ENCODE results near the gene FHL3. TPM values are rescaled to one million over a fixed set of nuclear protein-coding genes. Genes with fewer than 3 reads are reported as not detected.

Gene FHL3
- total and polyA plus RNA-seq, 2 donors (not counting 3 experiments of a cell fraction or from before 2014, with no cell fraction given), result 26.1 to 58.7 TPM

GRCh38 chr1:37948166-37948565 is 57.1 kb downstream of the FHL3 start:
- H3K9me1 ChIP-seq (replicated peaks; ENCODE audit: control insufficient read depth, extremely low read depth, insufficient read depth, low read length), result no peaks in the 10 kb centered on the region
- intact Hi-C loops (cut with micrococcal nuclease), result loop anchor here (5.0 kb wide), 1 partner anchor 56 kb away; no protein-coding TSS in a partner anchor
- no peaks in the 10 kb centered on the region for H3K9me3 ChIP-seq (replicated peaks; ENCODE audit: control insufficient read depth, insufficient read depth, low read length)
- no peaks in the 10 kb centered on the region for H3K79me2 ChIP-seq (ENCODE audit: control insufficient read depth, insufficient read depth, low read length)
- H3K27me3 ChIP-seq (ENCODE audit: control insufficient read depth in 2 of 2, insufficient read depth in 2 of 2, low read length in 2 of 2), result no peaks in the 10 kb centered on the region
- CTCF ChIA-PET, result interaction anchor here (0.6 to 1.0 kb wide), 4 partner anchors 12 to 662 kb away, joined by 3 to 4 read pairs (median 4); no protein-coding TSS in a partner anchor
- DNase-seq (ENCODE audit: low read depth, low spot score) (no peak), FAIRE-seq (no peak)
- no peak overlapping the region for H2AFZ ChIP-seq (ENCODE audit: low read depth, low read length)
- TF ChIP-seq JUN (IDR thresholded peaks at IDR 0.05; ENCODE audit: borderline replicate concordance, insufficient read depth, insufficient read length, low read depth) (no peak), POLR2AphosphoS5 (IDR thresholded peaks at IDR 0.05; ENCODE audit: insufficient read depth, low read depth, low read length) (no peak), FOS (IDR thresholded peaks at IDR 0.05; ENCODE audit: borderline replicate concordance, insufficient read depth, low read length) (no peak), GATA2 (IDR thresholded peaks at IDR 0.05; ENCODE audit: insufficient read depth, insufficient read length, low read depth, low read length) (no peak), EZH2 (IDR thresholded peaks at IDR 0.05; ENCODE audit: borderline replicate concordance, low read depth, low read length, severe bottlenecking) (no peak), CTCF (IDR thresholded peaks at IDR 0.05; ENCODE audit: extremely low read depth in 1 of 2, insufficient read depth in 1 of 2, low read depth in 1 of 2, low read length in 2 of 2) (no peak), MYC (IDR thresholded peaks at IDR 0.05; ENCODE audit: low read depth, low read length) (no peak)
- POLR2A ChIA-PET, result no interaction called here
- peaks cover 12% of the 10 kb centered on the region for H3K4me1 ChIP-seq (ENCODE audit: control insufficient read depth, extremely low read depth, insufficient read depth, low read length)
- peaks cover 0 to 8% of the 10 kb centered on the region in 2 experiments for H3K36me3 ChIP-seq (ENCODE audit: control insufficient read depth in 2 of 2, extremely low read depth in 1 of 2, insufficient read depth in 2 of 2, low read length in 2 of 2)
- dilution Hi-C loops (cut with MboI; ENCODE audit: extremely low pct_ligation_motif_present, low sequenced_read_pairs), result no loop called here
- no TSS peak for BruUV-seq (replicated peaks)
- H3K4me3 ChIP-seq (replicated peaks in 1 of 3; ENCODE audit: insufficient read depth in 1 of 3, low read depth in 1 of 3, low read length in 3 of 3), result no peak overlapping the region
- H3K4me2 ChIP-seq (ENCODE audit: insufficient read depth, low read length), result no peak overlapping the region
- H4K20me1 ChIP-seq (replicated peaks; ENCODE audit: control insufficient read depth, extremely low read depth, insufficient read depth, low read length), result no peaks in the 10 kb centered on the region
- H3K9ac ChIP-seq (replicated peaks; ENCODE audit: extremely low read depth, insufficient read depth, low read length), result no peak overlapping the region
- no peak overlapping the region for H3K27ac ChIP-seq (ENCODE audit: insufficient read depth, low read depth, low read length)
